OCI-LY1 (cell line): ENCODE results near the gene THSD7A.
A peak's percentile ranks its signal among the peaks of the same experiment; 100 is the strongest.

ENCODE experiments used
- H2AFZ ChIP-seq: fragments of 200-600 bp; sonication (generic), shearing (Covaris generic); 2 replicates; pipeline ENCODE4 v1.6.0; 2014; ENCODE audit warnings: antibody characterized with exemption, mild to moderate bottlenecking, low read length
- H3F3A ChIP-seq: fragments of 200-600 bp; sonication (generic), shearing (Covaris generic); 2 replicates; pipeline ENCODE4 v1.6.0; 2014; ENCODE audit warnings: mild to moderate bottlenecking, antibody characterized with exemption, low read length, moderate library complexity; ENCODE audit not compliant: insufficient read depth
- H3K27ac ChIP-seq: fragments of 200-600 bp; sonication (generic); 2 replicates; pipeline ENCODE4 v1.5.1; 2014; ENCODE audit warnings: low read length, mixed run types, mild to moderate bottlenecking, low read depth; ENCODE audit not compliant: poor library complexity, severe bottlenecking
- H3K27me3 ChIP-seq: fragments of 200-600 bp; sonication (generic); 2 replicates; pipeline ENCODE4 v1.6.0; 2014; ENCODE audit warnings: antibody characterized with exemption, mild to moderate bottlenecking, low read length, moderate library complexity; ENCODE audit not compliant: insufficient read depth
- H3K36me3 ChIP-seq: fragments of 200-600 bp; sonication (generic); 2 replicates; pipeline ENCODE4 v1.6.1; 2014; ENCODE audit warnings: mild to moderate bottlenecking, antibody characterized with exemption, low read length, moderate library complexity, mixed read lengths; ENCODE audit not compliant: insufficient read depth
- H3K4me1 ChIP-seq: fragments of 200-600 bp; sonication (generic); 2 replicates; pipeline ENCODE4 v1.5.1; 2014; ENCODE audit warnings: mild to moderate bottlenecking, low read length, moderate library complexity; ENCODE audit not compliant: insufficient read depth, severe bottlenecking
- H3K4me2 ChIP-seq: fragments of 200-600 bp; sonication (generic), shearing (Covaris generic); 2 replicates; pipeline ENCODE4 v1.6.1; 2014; ENCODE audit warnings: low read length
- H3K4me3 ChIP-seq: fragments of 200-600 bp; sonication (generic); 2 replicates; pipeline ENCODE4 v1.5.1; 2014; ENCODE audit warnings: low read length, low read depth, mild to moderate bottlenecking, mixed read lengths; ENCODE audit not compliant: poor library complexity, severe bottlenecking
- H3K79me2 ChIP-seq: fragments of 200-600 bp; shearing (Covaris generic); 2 replicates; pipeline ENCODE4 v1.6.1; 2016; ENCODE audit warnings: mixed run types, low read length, mixed read lengths; ENCODE audit not compliant: insufficient read depth
- H3K9ac ChIP-seq: fragments of 200-600 bp; sonication (generic), shearing (Covaris generic); 2 replicates; pipeline ENCODE4 v1.6.1; 2014; ENCODE audit warnings: mild to moderate bottlenecking, low read length, mixed read lengths
- H3K9me2 ChIP-seq: fragments of 200-600 bp; sonication (generic), shearing (Covaris generic); 2 replicates; pipeline ENCODE4 v1.6.1; 2014; ENCODE audit warnings: low read depth, mild to moderate bottlenecking, low read length, mixed read lengths
- H3K9me3 ChIP-seq: fragments of 200-600 bp; shearing (Covaris generic); 2 replicates; pipeline ENCODE4 v1.6.1; 2014; ENCODE audit warnings: low read length, mixed read lengths
- H4K20me1 ChIP-seq: fragments of 200-600 bp; sonication (generic), shearing (Covaris generic); 2 replicates; pipeline ENCODE4 v1.6.0; 2016; ENCODE audit warnings: mild to moderate bottlenecking, low read length; ENCODE audit not compliant: insufficient read depth
- CTCF ChIP-seq: fragments of 200-600 bp; sonication (generic), shearing (Covaris generic); IDR thresholded peaks from 2 replicates; pipeline ENCODE4 v1.5.1; 2017; ENCODE audit warnings: mild to moderate bottlenecking, antibody characterized with exemption, low read length, moderate library complexity, mixed read lengths
- EZH2 ChIP-seq: fragments of 200-600 bp; sonication (generic), shearing (Covaris generic); IDR thresholded peaks from 2 replicates; pipeline ENCODE4 v1.8.0; 2017; ENCODE audit warnings: borderline replicate concordance, mixed run types, mild to moderate bottlenecking, antibody characterized with exemption, low read length, moderate library complexity, mixed read lengths

Gene THSD7A

GRCh38 chr7:11749629-11750028 lies 82.4 kb downstream of the THSD7A start:
- Histone ChIP-seq H4K20me1 (no peaks in the 10 kb centered on the region), H3K9ac (no peak overlapping the region), H3K4me3 (no peak overlapping the region), H3F3A (no peaks in the 10 kb centered on the region), H3K27ac (no peak overlapping the region), H3K9me2 (no peaks in the 10 kb centered on the region), H3K4me2 (no peak overlapping the region), H3K9me3 (no peaks in the 10 kb centered on the region), H3K4me1 (no peaks in the 10 kb centered on the region), H2AFZ (no peak overlapping the region), H3K27me3 (no peaks in the 10 kb centered on the region), H3K36me3 (no peaks in the 10 kb centered on the region), H3K79me2 (no peaks in the 10 kb centered on the region)
- TF ChIP-seq CTCF (no peak), EZH2 (no peak)

- H3K4me1 ChIP-seq, result no peaks in the 10 kb centered on the region
- H3K9me2 ChIP-seq, result no peaks in the 10 kb centered on the region
- H3K36me3 ChIP-seq, result no peaks in the 10 kb centered on the region
- no peak overlapping the region for H3K27ac ChIP-seq
- H3K27me3 ChIP-seq, result no peaks in the 10 kb centered on the region
- TF ChIP-seq CTCF, result peak; percentile 27; the same call in 1 of the 2 replicates
- no peak for TF ChIP-seq EZH2
- H3K9me3 ChIP-seq, result no peaks in the 10 kb centered on the region
- H4K20me1 ChIP-seq, result no peaks in the 10 kb centered on the region
- H3F3A ChIP-seq, result no peaks in the 10 kb centered on the region
- H2AFZ ChIP-seq, result no peak overlapping the region
- no peak overlapping the region for H3K9ac ChIP-seq
- H3K79me2 ChIP-seq, result no peaks in the 10 kb centered on the region
- no peak overlapping the region for H3K4me2 ChIP-seq
- no peak overlapping the region for H3K4me3 ChIP-seq
Observed at GRCh38 chr7:11748884-11749283, 83.1 kb downstream of the THSD7A start.

GRCh38 chr7:11747715-11748485 lies 84.1 kb downstream of the THSD7A start:
- H2AFZ ChIP-seq, result no peak overlapping the region
- no peaks in the 10 kb centered on the region for H3K9me3 ChIP-seq
- H3K9me2 ChIP-seq, result no peaks in the 10 kb centered on the region
- TF ChIP-seq EZH2, result no peak
- TF ChIP-seq CTCF, result no peak
- no peaks in the 10 kb centered on the region for H3K36me3 ChIP-seq
- no peaks in the 10 kb centered on the region for H3F3A ChIP-seq
- no peaks in the 10 kb centered on the region for H3K79me2 ChIP-seq
- no peaks in the 10 kb centered on the region for H3K27me3 ChIP-seq
- no peak overlapping the region for H3K9ac ChIP-seq
- H3K27ac ChIP-seq, result no peak overlapping the region
- H4K20me1 ChIP-seq, result no peaks in the 10 kb centered on the region
- no peak overlapping the region for H3K4me3 ChIP-seq
- H3K4me2 ChIP-seq, result no peak overlapping the region
- no peaks in the 10 kb centered on the region for H3K4me1 ChIP-seq
